Mucosa of rectum (tissue), 2 donors: Measurements from ENCODE around the gene TROAP.
"Not testable (repeated sequence)": the region's sequence is repeated elsewhere in the genome, so short reads cannot be mapped to it uniquely, and the experiment has no call there.

Experiments
- H3K27ac ChIP-seq, 2 donors: one replicate each; pipeline ENCODE4 v1.7.0; 2013; ENCODE audit warnings: inconsistent platforms in 2 of 2, low read depth in 2 of 2, low read length in 2 of 2
- H3K27me3 ChIP-seq, 2 donors: one replicate each; pipeline ENCODE4 v1.7.0; 2013; ENCODE audit warnings: low read length in 2 of 2; ENCODE audit not compliant: control insufficient read depth in 2 of 2, insufficient read depth in 2 of 2
- H3K36me3 ChIP-seq, 2 donors: one replicate each; pipeline ENCODE4 v1.7.0; 2013; ENCODE audit warnings: low read length in 2 of 2; ENCODE audit not compliant: control insufficient read depth in 2 of 2, insufficient read depth in 2 of 2
- H3K4me1 ChIP-seq, 2 donors: one replicate each; pipeline ENCODE4 v1.7.0; 2013; ENCODE audit warnings: low read length in 2 of 2, mild to moderate bottlenecking in 1 of 2; ENCODE audit not compliant: control insufficient read depth in 2 of 2, insufficient read depth in 2 of 2
- H3K4me3 ChIP-seq, 2 donors: one replicate each; pipeline ENCODE4 v1.7.0; 2013; ENCODE audit warnings: low read length in 2 of 2
- H3K9ac ChIP-seq, 2 donors: one replicate each; pipeline ENCODE4 v1.7.0; 2013; ENCODE audit warnings: low read length in 2 of 2, low read depth in 1 of 2, mild to moderate bottlenecking in 1 of 2
- H3K9me3 ChIP-seq, 2 donors: one replicate each; pipeline ENCODE4 v1.7.0; 2013; ENCODE audit warnings: low read length in 2 of 2; ENCODE audit not compliant: control insufficient read depth in 2 of 2
- donor health status: healthy.
- donor health status: Normal muscosa, but diverticular disease.

Gene TROAP

GRCh38 chr12:49367381-49368239 is 44.6 kb downstream of the TROAP start, which contains the start of gene SPATS2:
Gene SPATS2, plus strand, starts transcription at chr12:49367462. Its CDS starts 93,551 bp downstream, at chr12:49461013.
- peak within 1 kb of the TSS; percentile 83 to 87 for H3K4me3 ChIP-seq
- H3K27me3 ChIP-seq: no peaks in the 10 kb centered on the region
- peak within 1 kb of the TSS; percentile 85 to 92 for H3K9ac ChIP-seq
- H3K9me3 ChIP-seq: no peaks in the 10 kb centered on the region
- H3K4me1 ChIP-seq: peaks cover 3 to 8% of the 10 kb centered on the region in 2 donors
- H3K27ac ChIP-seq: peak within 1 kb of the TSS; percentile 85 to 89
- H3K36me3 ChIP-seq: no peaks in the 10 kb centered on the region

GRCh38 chr12:49368240-49368600 is 45.2 kb downstream of the TROAP start:
- peaks cover 3 to 8% of the 10 kb centered on the region in 2 donors for H3K4me1 ChIP-seq
- peak overlapping the region; percentile 71 to 92 for H3K9ac ChIP-seq
- H3K27ac ChIP-seq: peak overlapping the region in 1 of 2 donors; percentile 85

GRCh38 chr12:49369411-49370145 is 46.5 kb downstream of the TROAP start:
- H3K27ac ChIP-seq: peak overlapping the region in 1 of 2 donors; percentile 1
- H3K4me1 ChIP-seq: peaks cover 3 to 8% of the 10 kb centered on the region in 2 donors
- H3K36me3 ChIP-seq: peaks cover 0 to 2% of the 10 kb centered on the region in 2 donors
- H3K9me3 ChIP-seq: no peaks in the 10 kb centered on the region
- peak overlapping the region in 1 of 2 donors; percentile 32 for H3K4me3 ChIP-seq
- H3K27me3 ChIP-seq: no peaks in the 10 kb centered on the region
- no peak overlapping the region for H3K9ac ChIP-seq

More at GRCh38 chr12:49368240-49368600, 45.2 kb downstream of the TROAP start:
- H3K27me3 ChIP-seq: no peaks in the 10 kb centered on the region
- no peaks in the 10 kb centered on the region for H3K9me3 ChIP-seq
- H3K4me3 ChIP-seq: peak overlapping the region; percentile 83 to 87
- H3K36me3 ChIP-seq: no peaks in the 10 kb centered on the region

- Histone ChIP-seq H3K9me3 (no peaks in the 10 kb centered on the region), H3K27ac (no peak overlapping the region)
Measured at GRCh38 chr12:49370539-49370938, 47.5 kb downstream of the TROAP start.

GRCh38 chr12:49375406-49375805 is 52.4 kb downstream of the TROAP start:
- Histone ChIP-seq H3K4me3 (no peak overlapping the region), H3K4me1 (no peaks in the 10 kb centered on the region), H3K9ac (no peak overlapping the region), H3K27ac (no peak overlapping the region), H3K27me3 (no peaks in the 10 kb centered on the region), H3K36me3 (peaks cover 0 to 2% of the 10 kb centered on the region in 2 donors), H3K9me3 (no peaks in the 10 kb centered on the region)

More at GRCh38 chr12:49370539-49370938, 47.5 kb downstream of the TROAP start:
- H3K9ac ChIP-seq: no peak overlapping the region
- H3K27me3 ChIP-seq: no peaks in the 10 kb centered on the region
- H3K4me1 ChIP-seq: peaks cover 3 to 8% of the 10 kb centered on the region in 2 donors
- no peak overlapping the region for H3K4me3 ChIP-seq
- H3K36me3 ChIP-seq: peaks cover 0 to 2% of the 10 kb centered on the region in 2 donors

GRCh38 chr12:49377386-49377785 is 54.3 kb downstream of the TROAP start:
- no peak overlapping the region for H3K4me3 ChIP-seq
- no peaks in the 10 kb centered on the region for H3K4me1 ChIP-seq
- H3K27me3 ChIP-seq: no peaks in the 10 kb centered on the region
- peaks cover 0 to 2% of the 10 kb centered on the region in 2 donors for H3K36me3 ChIP-seq
- H3K27ac ChIP-seq: no peak overlapping the region
- no peak overlapping the region for H3K9ac ChIP-seq
- H3K9me3 ChIP-seq: no peaks in the 10 kb centered on the region

GRCh38 chr12:49380184-49380583 is 57.1 kb downstream of the TROAP start:
- not testable (repeated sequence) for H3K4me3 ChIP-seq, H3K4me1 ChIP-seq, H3K27me3 ChIP-seq, H3K36me3 ChIP-seq, H3K9me3 ChIP-seq, H3K27ac ChIP-seq, H3K9ac ChIP-seq
